ENCODE data around the gene HGFAC. TPM values are rescaled to one million over a fixed set of nuclear protein-coding genes. Genes with fewer than 3 reads are reported as not detected.
"Not testable (repeated sequence)": the region's sequence is repeated elsewhere in the genome, so short reads cannot be mapped to it uniquely, and the experiment has no call there.

Gene HGFAC
- total and polyA plus RNA-seq, 2 experiments from 2014 or later, result 0.87 to 1.7 TPM

GRCh38 chr4:3458371-3458770 lies 16.6 kb downstream of the HGFAC start:
- Histone ChIP-seq H3K27me3 (peaks cover 4% of the 10 kb centered on the region), H3K9me3 (ENCODE audit: low read depth) (no peaks in the 10 kb centered on the region), H3K9me2 (replicated peaks; ENCODE audit: insufficient read depth) (no peaks in the 10 kb centered on the region), H3K4me3 (no peak overlapping the region), H3K36me3 (replicated peaks; ENCODE audit: insufficient read depth, low read depth) (no peaks in the 10 kb centered on the region), H3K4me2 (no peak overlapping the region), H4K20me1 (ENCODE audit: insufficient read depth, poor library complexity, severe bottlenecking) (no peaks in the 10 kb centered on the region), H2AFZ (no peak overlapping the region), H3K4me1 (ENCODE audit: insufficient read depth) (no peaks in the 10 kb centered on the region), H3K27ac (no peak overlapping the region), H3K79me2 (no peaks in the 10 kb centered on the region)
- DNase-seq (ENCODE audit: low spot score), result no peak
- no peak for TF ChIP-seq EZH2 (IDR thresholded peaks at IDR 0.05; ENCODE audit: borderline replicate concordance)
- TF ChIP-seq, protein P1, sequence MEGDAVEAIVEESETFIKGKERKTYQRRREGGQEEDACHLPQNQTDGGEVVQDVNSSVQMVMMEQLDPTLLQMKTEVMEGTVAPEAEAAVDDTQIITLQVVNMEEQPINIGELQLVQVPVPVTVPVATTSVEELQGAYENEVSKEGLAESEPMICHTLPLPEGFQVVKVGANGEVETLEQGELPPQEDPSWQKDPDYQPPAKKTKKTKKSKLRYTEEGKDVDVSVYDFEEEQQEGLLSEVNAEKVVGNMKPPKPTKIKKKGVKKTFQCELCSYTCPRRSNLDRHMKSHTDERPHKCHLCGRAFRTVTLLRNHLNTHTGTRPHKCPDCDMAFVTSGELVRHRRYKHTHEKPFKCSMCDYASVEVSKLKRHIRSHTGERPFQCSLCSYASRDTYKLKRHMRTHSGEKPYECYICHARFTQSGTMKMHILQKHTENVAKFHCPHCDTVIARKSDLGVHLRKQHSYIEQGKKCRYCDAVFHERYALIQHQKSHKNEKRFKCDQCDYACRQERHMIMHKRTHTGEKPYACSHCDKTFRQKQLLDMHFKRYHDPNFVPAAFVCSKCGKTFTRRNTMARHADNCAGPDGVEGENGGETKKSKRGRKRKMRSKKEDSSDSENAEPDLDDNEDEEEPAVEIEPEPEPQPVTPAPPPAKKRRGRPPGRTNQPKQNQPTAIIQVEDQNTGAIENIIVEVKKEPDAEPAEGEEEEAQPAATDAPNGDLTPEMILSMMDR (IDR thresholded peaks at IDR 0.05; ENCODE audit: poor library complexity), result no peak
- TF ChIP-seq EZH2phosphoT487 (IDR thresholded peaks at IDR 0.05; ENCODE audit: low read depth, severe bottlenecking, unreplicated experiment), result no peak
- WGBS (ENCODE audit: low lambda C conversion rate, missing lambda C conversion rate), result 79% methylated on average over 6 of the region's 6 CpGs

- not testable (repeated sequence) for H3K36me3 ChIP-seq (replicated peaks; ENCODE audit: insufficient read depth, low read depth); H3K9me3 ChIP-seq (ENCODE audit: low read depth); H3K4me1 ChIP-seq (ENCODE audit: insufficient read depth); H4K20me1 ChIP-seq (ENCODE audit: insufficient read depth, poor library complexity, severe bottlenecking); H3K4me2 ChIP-seq; H2AFZ ChIP-seq; H3K9me2 ChIP-seq (replicated peaks; ENCODE audit: insufficient read depth); H3K4me3 ChIP-seq; DNase-seq (ENCODE audit: low spot score); H3K27me3 ChIP-seq; H3K79me2 ChIP-seq; H3K27ac ChIP-seq
- WGBS (ENCODE audit: low lambda C conversion rate, missing lambda C conversion rate), result 94% methylated on average over 5 of the region's 5 CpGs
Observed at GRCh38 chr4:3459156-3459555, 17.4 kb downstream of the HGFAC start.

DNA sequence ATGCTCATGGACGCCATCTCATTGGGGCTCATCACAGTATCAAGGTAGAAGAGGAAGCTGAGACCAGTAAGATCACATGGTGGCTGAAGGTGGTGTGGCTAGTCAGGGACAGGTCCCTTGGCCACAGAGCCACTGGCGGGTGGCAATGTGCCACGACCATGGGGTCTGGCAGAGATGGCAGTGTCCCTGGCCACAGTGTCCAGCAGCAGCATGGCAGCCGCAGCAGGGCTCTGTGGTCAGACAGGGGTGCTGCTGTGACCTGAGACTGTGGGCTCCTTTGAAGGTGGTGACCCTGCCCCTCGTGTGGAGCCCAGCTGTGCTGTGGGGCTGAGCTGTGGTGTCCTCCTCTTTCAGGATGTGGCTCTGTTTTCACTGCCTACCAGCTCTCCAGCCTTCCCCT lies 19.2 kb downstream of the HGFAC start:
- H3K9me3 ChIP-seq (ENCODE audit: low read depth), result no peaks in the 10 kb centered on the region
- 87% methylated on average over 5 of the region's 5 CpGs for WGBS (ENCODE audit: low lambda C conversion rate, missing lambda C conversion rate)
- H3K79me2 ChIP-seq, result no peaks in the 10 kb centered on the region
- no peaks in the 10 kb centered on the region for H3K9me2 ChIP-seq (replicated peaks; ENCODE audit: insufficient read depth)
- peaks cover 4% of the 10 kb centered on the region for H3K27me3 ChIP-seq
- no peaks in the 10 kb centered on the region for H3K36me3 ChIP-seq (replicated peaks; ENCODE audit: insufficient read depth, low read depth)
- H3K4me2 ChIP-seq, result no peak overlapping the region
- H3K4me3 ChIP-seq, result no peak overlapping the region
- no peaks in the 10 kb centered on the region for H4K20me1 ChIP-seq (ENCODE audit: insufficient read depth, poor library complexity, severe bottlenecking)
- no peaks in the 10 kb centered on the region for H3K4me1 ChIP-seq (ENCODE audit: insufficient read depth)
- TF ChIP-seq, protein P1 (IDR thresholded peaks at IDR 0.05; ENCODE audit: poor library complexity), result no peak
- no peak for TF ChIP-seq EZH2phosphoT487 (IDR thresholded peaks at IDR 0.05; ENCODE audit: low read depth, severe bottlenecking, unreplicated experiment)
- no peak for TF ChIP-seq EZH2 (IDR thresholded peaks at IDR 0.05; ENCODE audit: borderline replicate concordance)
- no peak for DNase-seq (ENCODE audit: low spot score)
- H3K27ac ChIP-seq, result no peak overlapping the region
- no peak overlapping the region for H2AFZ ChIP-seq

DNA sequence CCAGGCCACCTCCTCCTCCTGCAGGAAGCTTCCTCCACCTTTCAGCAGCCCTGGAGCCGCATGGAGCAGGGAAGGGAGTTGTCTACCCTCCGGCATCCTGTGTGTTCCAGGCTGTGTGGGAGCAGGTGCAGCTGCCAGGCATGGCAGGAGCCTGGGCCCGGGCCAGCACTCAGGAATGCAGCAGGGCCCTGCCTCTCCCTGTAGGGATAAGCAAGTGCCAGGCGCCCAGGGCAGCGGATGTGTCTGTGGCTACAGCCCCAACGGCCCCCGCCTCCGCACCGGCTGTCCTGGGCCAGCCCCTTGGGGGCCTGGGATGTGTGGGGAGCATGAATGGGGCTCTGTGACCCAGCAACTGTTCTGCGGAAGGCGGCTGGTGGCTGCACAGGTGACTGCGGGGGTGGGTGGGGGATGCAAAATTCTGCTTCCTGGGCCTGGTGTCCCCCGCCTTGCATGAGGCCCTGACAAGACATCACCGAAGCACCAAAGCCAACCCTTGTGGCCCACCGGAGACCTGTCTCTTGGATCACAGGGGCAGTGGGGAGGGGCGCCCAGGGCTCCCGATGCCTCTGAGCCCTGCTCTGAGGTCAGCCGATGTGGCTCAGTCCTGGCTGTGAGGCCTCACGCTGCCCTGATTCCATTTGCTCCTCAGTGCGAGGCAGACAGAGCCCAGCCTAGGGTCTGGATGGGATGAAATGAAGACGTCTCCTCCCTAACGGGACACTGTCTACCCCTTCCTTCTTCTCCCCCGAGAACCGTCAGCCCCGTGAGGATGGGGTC lies 19.9 kb downstream of the HGFAC start:
- Histone ChIP-seq H3K79me2 (no peaks in the 10 kb centered on the region), H3K4me1 (ENCODE audit: insufficient read depth) (no peaks in the 10 kb centered on the region), H3K9me3 (ENCODE audit: low read depth) (no peaks in the 10 kb centered on the region), H3K27me3 (peaks cover 7% of the 10 kb centered on the region), H3K27ac (no peak overlapping the region), H2AFZ (no peak overlapping the region), H3K4me2 (no peak overlapping the region), H4K20me1 (ENCODE audit: insufficient read depth, poor library complexity, severe bottlenecking) (no peaks in the 10 kb centered on the region), H3K9me2 (replicated peaks; ENCODE audit: insufficient read depth) (no peaks in the 10 kb centered on the region), H3K4me3 (no peak overlapping the region), H3K36me3 (replicated peaks; ENCODE audit: insufficient read depth, low read depth) (no peaks in the 10 kb centered on the region)
- TF ChIP-seq, protein P1 (IDR thresholded peaks at IDR 0.05; ENCODE audit: poor library complexity), result no peak
- TF ChIP-seq EZH2 (IDR thresholded peaks at IDR 0.05; ENCODE audit: borderline replicate concordance), result no peak
- no peak for TF ChIP-seq EZH2phosphoT487 (IDR thresholded peaks at IDR 0.05; ENCODE audit: low read depth, severe bottlenecking, unreplicated experiment)
- 95% methylated on average over 24 of the region's 25 CpGs for WGBS (ENCODE audit: low lambda C conversion rate, missing lambda C conversion rate)
- no peak for DNase-seq (ENCODE audit: low spot score)

Measured in hepatocyte (in vitro differentiated cells).